Ishikawa (cell line): ENCODE results near the gene RBM20.

Experiments used
- CEBPB ChIP-seq: IDR thresholded peaks from 2 replicates; pipeline ENCODE4 v1.6.1; 2012
- CREB1 ChIP-seq: IDR thresholded peaks from 2 replicates; pipeline ENCODE4 v1.6.1; 2012; ENCODE audit warnings: low read depth
- EGR1 ChIP-seq: IDR thresholded peaks from 2 replicates; pipeline ENCODE4 v1.6.1; 2012
- EP300 ChIP-seq: IDR thresholded peaks from 2 replicates; pipeline ENCODE4 v1.6.1; 2012; ENCODE audit warnings: borderline replicate concordance
- FOXM1 ChIP-seq: IDR thresholded peaks from 2 replicates; pipeline ENCODE4 v1.6.1; 2012; ENCODE audit warnings: low read depth, borderline replicate concordance
- MAX ChIP-seq: IDR thresholded peaks from 2 replicates; pipeline ENCODE4 v1.6.1; 2012
- NFIC ChIP-seq: IDR thresholded peaks from 2 replicates; pipeline ENCODE4 v1.6.1; 2012
- RAD21 ChIP-seq: IDR thresholded peaks from 2 replicates; pipeline ENCODE4 v1.6.1; 2012; ENCODE audit warnings: low read depth
- REST ChIP-seq: IDR thresholded peaks from 2 replicates; pipeline ENCODE4 v1.6.1; 2012; ENCODE audit warnings: low read depth, mild to moderate bottlenecking
- TAF1 ChIP-seq: IDR thresholded peaks from 2 replicates; pipeline ENCODE4 v1.6.1; 2012; ENCODE audit warnings: low read depth, mild to moderate bottlenecking
- TCF12 ChIP-seq: IDR thresholded peaks from 2 replicates; pipeline ENCODE4 v1.6.1; 2012; ENCODE audit warnings: low read depth
- TEAD4 ChIP-seq: IDR thresholded peaks from 2 replicates; pipeline ENCODE4 v1.6.1; 2012
- USF1 ChIP-seq: IDR thresholded peaks from 2 replicates; pipeline ENCODE4 v1.6.1; 2012
- YY1 ChIP-seq: IDR thresholded peaks from 2 replicates; pipeline ENCODE4 v1.6.1; 2012; ENCODE audit warnings: low read depth
- ZBTB7A ChIP-seq: IDR thresholded peaks from 2 replicates; pipeline ENCODE4 v1.6.1; 2012; ENCODE audit warnings: low read depth

The RBM20 gene

GRCh38 chr10:110833941-110834628 is 189.9 kb downstream of the RBM20 start:
- no peak for TF ChIP-seq REST
- no peak for TF ChIP-seq EGR1
- no peak for TF ChIP-seq ZBTB7A
- TF ChIP-seq TAF1 = no peak
- no peak for TF ChIP-seq CREB1
- TF ChIP-seq NFIC = no peak
- TF ChIP-seq TEAD4 = no peak
- no peak for TF ChIP-seq TCF12
- TF ChIP-seq FOXM1 = no peak
- TF ChIP-seq RAD21 = no peak
- TF ChIP-seq MAX = no peak
- no peak for TF ChIP-seq YY1
- TF ChIP-seq USF1 = no peak
- TF ChIP-seq EP300 = no peak
- TF ChIP-seq CEBPB = no peak

- no peak for TF ChIP-seq TEAD4
- no peak for TF ChIP-seq ZBTB7A
- 0 out of 2 replicates have a peak, but pooled peaks have one; percentile 7 for TF ChIP-seq MAX
- TF ChIP-seq CEBPB = no peak
- no peak for TF ChIP-seq USF1
Observed at GRCh38 chr10:110834629-110835301, 190.6 kb downstream of the RBM20 start.

GRCh38 chr10:110835841-110836240 is 191.7 kb downstream of the RBM20 start:
- TF ChIP-seq TAF1 (no peak), REST (no peak), TEAD4 (no peak), CREB1 (no peak), EP300 (no peak), EGR1 (no peak), TCF12 (no peak), MAX (no peak), USF1 (no peak), CEBPB (no peak), FOXM1 (no peak), RAD21 (no peak)

- TF ChIP-seq TAF1 (no peak), MAX (no peak), NFIC (no peak), RAD21 (no peak), TCF12 (no peak), USF1 (no peak), EGR1 (no peak)
Observed at GRCh38 chr10:110836706-110837105, 192.6 kb downstream of the RBM20 start.
